Naive thymus-derived CD4-positive, alpha-beta T cell (primary cell): ENCODE measurements around the gene YARS2. TPM values are rescaled to one million over a fixed set of nuclear protein-coding genes. Genes with fewer than 3 reads are reported as not detected.
"Not testable (repeated sequence)": the region's sequence is repeated elsewhere in the genome, so short reads cannot be mapped to it uniquely, and the experiment has no call there.

Experiments used
- ATAC-seq: fragments of 150-1000 bp; cut with Tn5 transposase; 2 replicates; pipeline ENCODE4 v1.10.0; 2021; ENCODE audit warnings: mild to moderate bottlenecking, moderate library complexity
- CTCF ChIA-PET: fragments of 350-600 bp; sonication (Branson Sonifier 250); formaldehyde crosslinking; loops from one replicate; lab custom pipeline; 2021; ENCODE audit warnings: antibody characterized with exemption; lab: Charles Lee
- POLR2A ChIA-PET: fragments of 350-600 bp; sonication (Branson Sonifier 250); formaldehyde crosslinking; loops from one replicate; lab custom pipeline; 2021; ENCODE audit warnings: antibody characterized with exemption, inconsistent platforms; lab: Charles Lee
- DNase-seq, 9 donors: peaks; one replicate each; pipeline versions ENCODE4 v3.0.0 to v3.0.0-alpha.2; 2020 to 2022; ENCODE audit warnings: mixed read lengths in 1 of 9
- H3K27ac ChIP-seq: one replicate; pipeline ENCODE4 v1.7.0; 2013; ENCODE audit warnings: mild to moderate bottlenecking, low read depth, low read length, moderate library complexity
- H3K27me3 ChIP-seq, 2 donors: one replicate each; pipeline ENCODE4 v1.7.0; 2013; ENCODE audit warnings: low read length in 2 of 2, mild to moderate bottlenecking in 2 of 2, moderate library complexity in 2 of 2; ENCODE audit not compliant: control insufficient read depth in 2 of 2, insufficient read depth in 2 of 2
- H3K36me3 ChIP-seq, 3 experiments: 1 replicate in 2 of 3; 2 replicates in 1 of 3; pipeline ENCODE4 v1.7.0; 2013; ENCODE audit warnings: low read length in 3 of 3, mild to moderate bottlenecking in 3 of 3, moderate library complexity in 1 of 3; ENCODE audit not compliant: insufficient read depth in 3 of 3, control insufficient read depth in 2 of 3
- H3K4me1 ChIP-seq, 2 donors: one replicate each; pipeline ENCODE4 v1.7.0; 2013; ENCODE audit warnings: low read length in 2 of 2, mild to moderate bottlenecking in 2 of 2, moderate library complexity in 1 of 2; ENCODE audit not compliant: control insufficient read depth in 2 of 2, insufficient read depth in 2 of 2
- H3K4me3 ChIP-seq: 2 replicates; pipeline ENCODE4 v1.7.0; 2013; ENCODE audit warnings: mild to moderate bottlenecking, low read length
- H3K9me3 ChIP-seq, 3 experiments: 1 replicate in 2 of 3; 2 replicates in 1 of 3; pipeline ENCODE4 v1.7.0; 2013; ENCODE audit warnings: low read length in 3 of 3; ENCODE audit not compliant: control insufficient read depth in 2 of 3
- H3K27ac Mint-ChIP-seq, 9 donors: one replicate each; pipeline ENCODE4 v1.8.0; 2020 to 2022; ENCODE audit warnings: mixed read lengths in 9 of 9, mild to moderate bottlenecking in 8 of 9, moderate library complexity in 5 of 9, inconsistent platforms in 2 of 9
- H3K27me3 Mint-ChIP-seq, 5 donors: one replicate each; pipeline ENCODE4 v1.8.0; 2021 to 2022; ENCODE audit warnings: mixed read lengths in 5 of 5, mild to moderate bottlenecking in 1 of 5
- H3K36me3 Mint-ChIP-seq, 5 donors: one replicate each; pipeline ENCODE4 v1.8.0; 2020 to 2022; ENCODE audit warnings: mixed read lengths in 5 of 5, mild to moderate bottlenecking in 3 of 5, inconsistent platforms in 1 of 5
- H3K4me1 Mint-ChIP-seq, 7 donors: one replicate each; pipeline ENCODE4 v1.8.0; 2020 to 2022; ENCODE audit warnings: mixed read lengths in 7 of 7, mild to moderate bottlenecking in 3 of 7, inconsistent platforms in 1 of 7
- H3K4me3 Mint-ChIP-seq, 10 donors: one replicate each; pipeline ENCODE4 v1.8.0; 2020 to 2022; ENCODE audit warnings: mild to moderate bottlenecking in 10 of 10, mixed read lengths in 10 of 10, moderate library complexity in 6 of 10, inconsistent platforms in 2 of 10
- H3K9me3 Mint-ChIP-seq, 11 donors: one replicate each; pipeline ENCODE4 v1.8.0; 2020 to 2022; ENCODE audit warnings: mixed read lengths in 11 of 11, mild to moderate bottlenecking in 4 of 11, inconsistent platforms in 1 of 11, moderate library complexity in 1 of 11
- intact Hi-C, 2 donors: fragments of 100-400 bp; cut with micrococcal nuclease; formaldehyde crosslinking; loops; one replicate each; pipeline ENCODE4 v1.15.1; 2023
- polyA plus RNA-seq, 2 donors: library from polyadenylated mRNA; unstranded; fragments of 300-500 nt; fragmentation: Illumina TruSeq; gene quantifications; one replicate each; pipeline ENCODE4 v1.2.3, GENCODE V29; 2021
- total RNA-seq, 6 experiments: library from RNA in 5 of 6; stranded (reverse) in 5 of 6; gene quantifications; 1 replicate in 5 of 6; 2 replicates in 1 of 6; pipeline ENCODE4 v1.2.3 and lab custom pipeline; 2021 to 2026

Gene YARS2
- total and polyA plus RNA-seq, 7 experiments from 2014 or later, result 11.3 to 24.0 (median 17.9) TPM

GRCh38 chr12:32725308-32725707, 30.4 kb downstream of the YARS2 start:
- H3K9me3 Mint-ChIP-seq, H3K4me1 ChIP-seq, H3K4me3 ChIP-seq, intact Hi-C loops, H3K27me3 ChIP-seq, DNase-seq, POLR2A ChIA-PET, H3K27ac ChIP-seq, H3K9me3 ChIP-seq, H3K4me1 Mint-ChIP-seq, H3K4me3 Mint-ChIP-seq, H3K27me3 Mint-ChIP-seq, ATAC-seq: not testable (repeated sequence)
- CTCF ChIA-PET, result interaction anchor here (0.6 kb wide), 2 partner anchors 29 to 372 kb away, joined by 3 to 4 read pairs; no protein-coding TSS in a partner anchor
- H3K36me3 Mint-ChIP-seq, result peaks cover 11 to 35% (median 19%) of the 10 kb centered on the region in 5 donors
- peak overlapping the region in 1 of 9 donors; percentile 17 for H3K27ac Mint-ChIP-seq
- peaks cover 4 to 29% (median 16%) of the 10 kb centered on the region in 3 experiments for H3K36me3 ChIP-seq

GRCh38 chr12:32718926-32719325, 36.8 kb downstream of the YARS2 start:
- H3K27ac ChIP-seq, result no peak overlapping the region
- POLR2A ChIA-PET, result no interaction called here
- ATAC-seq, result no peak
- no peaks in the 10 kb centered on the region for H3K4me1 ChIP-seq
- peaks cover 8 to 11% (median 10%) of the 10 kb centered on the region in 3 experiments for H3K36me3 ChIP-seq
- H3K4me3 ChIP-seq, result no peak overlapping the region
- Mint-ChIP-seq H3K9me3 (no peaks in the 10 kb centered on the region), H3K27ac (peak overlapping the region in 1 of 9 donors; percentile 67), H3K4me1 (no peaks in the 10 kb centered on the region), H3K36me3 (peaks cover 0 to 15% (median 9%) of the 10 kb centered on the region in 5 donors), H3K27me3 (no peaks in the 10 kb centered on the region), H3K4me3 (no peak overlapping the region)
- H3K27me3 ChIP-seq, result no peaks in the 10 kb centered on the region
- DNase-seq, result no peak
- CTCF ChIA-PET, result no interaction called here
- no peaks in the 10 kb centered on the region for H3K9me3 ChIP-seq
- intact Hi-C loops, result no loop called here

- Mint-ChIP-seq H3K4me3 (no peak overlapping the region), H3K4me1 (no peaks in the 10 kb centered on the region), H3K27ac (no peak overlapping the region), H3K36me3 (peaks cover 11 to 28% (median 15%) of the 10 kb centered on the region in 5 donors), H3K9me3 (peaks cover 0 to 1% (median 0%) of the 10 kb centered on the region in 11 donors), H3K27me3 (no peaks in the 10 kb centered on the region)
- intact Hi-C loops, result no loop called here
- Histone ChIP-seq H3K9me3 (no peaks in the 10 kb centered on the region), H3K27ac (no peak overlapping the region), H3K4me1 (no peaks in the 10 kb centered on the region), H3K36me3 (peaks cover 6 to 29% (median 6%) of the 10 kb centered on the region in 3 experiments), H3K27me3 (no peaks in the 10 kb centered on the region), H3K4me3 (no peak overlapping the region)
- CTCF ChIA-PET, result no interaction called here
- ATAC-seq (no peak), DNase-seq (no peak)
- POLR2A ChIA-PET, result no interaction called here
These were observed 40.9 kb downstream of the YARS2 start for GRCh38 chr12:32714772-32715171.

GRCh38 chr12:32708926-32709325, 46.8 kb downstream of the YARS2 start:
- CTCF ChIA-PET, result no interaction called here
- Mint-ChIP-seq H3K4me3 (no peak overlapping the region), H3K36me3 (peaks cover 12 to 29% (median 18%) of the 10 kb centered on the region in 5 donors), H3K27ac (no peak overlapping the region), H3K4me1 (peaks cover 0 to 13% (median 0%) of the 10 kb centered on the region in 7 donors), H3K9me3 (peaks cover 0 to 1% (median 0%) of the 10 kb centered on the region in 11 donors), H3K27me3 (no peaks in the 10 kb centered on the region)
- POLR2A ChIA-PET, result no interaction called here
- Histone ChIP-seq H3K27me3 (no peaks in the 10 kb centered on the region), H3K9me3 (no peaks in the 10 kb centered on the region), H3K36me3 (peaks cover 4 to 44% (median 6%) of the 10 kb centered on the region in 3 experiments), H3K4me1 (no peaks in the 10 kb centered on the region), H3K27ac (no peak overlapping the region), H3K4me3 (no peak overlapping the region)
- no peak for ATAC-seq
- intact Hi-C loops, result no loop called here
- no peak for DNase-seq

GRCh38 chr12:32706335-32707024, 49.2 kb downstream of the YARS2 start:
- peaks cover 1 to 29% (median 4%) of the 10 kb centered on the region in 3 experiments for H3K36me3 ChIP-seq
- no peaks in the 10 kb centered on the region for H3K4me1 ChIP-seq
- no peaks in the 10 kb centered on the region for H3K27me3 ChIP-seq
- DNase-seq (no peak), ATAC-seq (no peak)
- H3K9me3 Mint-ChIP-seq, result peaks cover 0 to 1% (median 0%) of the 10 kb centered on the region in 11 donors
- intact Hi-C loops, result no loop called here
- peaks cover 0 to 17% (median 0%) of the 10 kb centered on the region in 7 donors for H3K4me1 Mint-ChIP-seq
- no peak overlapping the region for H3K4me3 ChIP-seq
- POLR2A ChIA-PET, result no interaction called here
- no peak overlapping the region for H3K27ac ChIP-seq
- CTCF ChIA-PET, result no interaction called here
- H3K9me3 ChIP-seq, result no peaks in the 10 kb centered on the region
- peaks cover 4 to 25% (median 10%) of the 10 kb centered on the region in 5 donors for H3K36me3 Mint-ChIP-seq
- no peaks in the 10 kb centered on the region for H3K27me3 Mint-ChIP-seq
- H3K4me3 Mint-ChIP-seq, result no peak overlapping the region
- peak overlapping the region in 3 of 9 donors; percentile 18 to 61 (median 28) for H3K27ac Mint-ChIP-seq

- H3K4me1 Mint-ChIP-seq, result peaks cover 0 to 17% (median 0%) of the 10 kb centered on the region in 7 donors
- H3K36me3 Mint-ChIP-seq, result peaks cover 0 to 23% (median 9%) of the 10 kb centered on the region in 5 donors
- no peak overlapping the region for H3K4me3 Mint-ChIP-seq
- Histone ChIP-seq H3K4me3 (no peak overlapping the region), H3K27me3 (no peaks in the 10 kb centered on the region), H3K36me3 (peaks cover 0 to 22% (median 0%) of the 10 kb centered on the region in 3 experiments), H3K4me1 (no peaks in the 10 kb centered on the region), H3K27ac (no peak overlapping the region), H3K9me3 (no peaks in the 10 kb centered on the region)
- intact Hi-C loops, result no loop called here
- ATAC-seq (no peak), DNase-seq (no peak)
- ChIA-PET POLR2A (no interaction called here), CTCF (no interaction called here)
- H3K27ac Mint-ChIP-seq, result no peak overlapping the region
- no peaks in the 10 kb centered on the region for H3K27me3 Mint-ChIP-seq
- peaks cover 0 to 1% (median 0%) of the 10 kb centered on the region in 11 donors for H3K9me3 Mint-ChIP-seq
These were observed 49.9 kb downstream of the YARS2 start for GRCh38 chr12:32705783-32706182.
